Umbilical cord (tissue), 2 donors: ENCODE measurements around the gene OR51E2. TPM values are rescaled to one million over a fixed set of nuclear protein-coding genes. Genes with fewer than 3 reads are reported as not detected.

Source experiments
- DNase-seq: peaks from one replicate; pipeline ENCODE4 v3.0.0-alpha.2; 2015; ENCODE audit warnings: low spot score
- total RNA-seq: library from RNA; depleted of rRNA; stranded (reverse); fragments of >200 nt; gene quantifications from one replicate; pipeline ENCODE4 v1.2.3, GENCODE V29; 2014; ENCODE audit warnings: low replicate concordance; ENCODE audit not compliant: insufficient read depth

The OR51E2 gene
- total RNA-seq, 1 donor from 2014 or later, result 6.0 TPM

GRCh38 chr11:4664183-4664582, 33.5 kb downstream of the OR51E2 start:
- DNase-seq, result no peak

DNA sequence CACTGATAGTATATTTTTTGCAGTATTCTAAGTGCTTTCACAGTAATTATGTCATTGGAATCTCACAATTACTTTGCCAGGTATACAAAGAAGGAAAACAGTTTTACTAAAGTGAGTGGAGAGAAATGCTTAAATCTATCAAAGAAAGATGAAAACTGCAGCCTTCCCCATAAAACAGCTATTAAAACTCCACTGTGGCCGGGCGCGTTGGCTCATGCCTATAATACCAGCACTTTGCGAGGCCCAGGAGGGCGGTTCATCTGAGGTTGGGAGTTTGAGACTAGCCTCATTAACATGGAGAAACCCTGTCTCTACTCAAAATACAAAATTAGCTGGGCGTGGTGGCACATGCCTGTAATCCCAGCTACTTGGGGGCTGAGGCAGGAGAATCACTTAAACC, 34.8 kb downstream of the OR51E2 start:
- no peak for DNase-seq

- DNase-seq, result peak; percentile 74
These were observed 38.8 kb downstream of the OR51E2 start for GRCh38 chr11:4658629-4659445.

- no peak for DNase-seq
These were observed 42.9 kb downstream of the OR51E2 start for GRCh38 chr11:4654635-4655369.

GRCh38 chr11:4647766-4648165, 49.9 kb downstream of the OR51E2 start:
- DNase-seq, result no peak

GRCh38 chr11:4645974-4646373, 51.7 kb downstream of the OR51E2 start:
- DNase-seq, result no peak

- peak; percentile 89 for DNase-seq
These were observed 53.4 kb downstream of the OR51E2 start for GRCh38 chr11:4644233-4644632.

GRCh38 chr11:4643682-4644081, 54.0 kb downstream of the OR51E2 start, which contains the start of gene OR51E1:
Gene OR51E1, plus strand, starts transcription at chr11:4643982. Its CDS starts 8,545 bp downstream, at chr11:4652527.
- DNase-seq, result peak; percentile 35

GRCh38 chr11:4643076-4643475, 54.6 kb downstream of the OR51E2 start:
- DNase-seq, result peak; percentile 43

- no peak for DNase-seq
These were observed 55.6 kb downstream of the OR51E2 start for GRCh38 chr11:4642043-4642442.

DNA sequence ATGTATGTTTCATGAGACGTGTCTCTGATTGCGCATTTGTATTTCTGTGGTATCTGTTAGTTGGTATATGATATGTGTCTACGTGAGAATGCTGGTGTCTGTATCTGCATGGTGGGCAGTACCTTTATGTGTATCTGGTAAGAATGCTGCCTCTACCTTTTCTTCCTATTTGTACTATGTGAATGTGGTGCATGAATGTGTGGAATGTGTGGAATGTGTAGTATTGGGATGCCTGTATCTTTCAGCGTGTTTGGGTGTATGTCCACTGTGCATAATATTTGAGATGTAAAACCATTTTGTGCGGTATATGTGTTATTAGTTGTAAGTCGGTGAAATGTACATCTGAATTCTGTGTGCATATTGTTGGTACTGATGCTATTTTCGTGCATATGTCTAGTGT, 56.2 kb downstream of the OR51E2 start:
- DNase-seq, result no peak

DNA sequence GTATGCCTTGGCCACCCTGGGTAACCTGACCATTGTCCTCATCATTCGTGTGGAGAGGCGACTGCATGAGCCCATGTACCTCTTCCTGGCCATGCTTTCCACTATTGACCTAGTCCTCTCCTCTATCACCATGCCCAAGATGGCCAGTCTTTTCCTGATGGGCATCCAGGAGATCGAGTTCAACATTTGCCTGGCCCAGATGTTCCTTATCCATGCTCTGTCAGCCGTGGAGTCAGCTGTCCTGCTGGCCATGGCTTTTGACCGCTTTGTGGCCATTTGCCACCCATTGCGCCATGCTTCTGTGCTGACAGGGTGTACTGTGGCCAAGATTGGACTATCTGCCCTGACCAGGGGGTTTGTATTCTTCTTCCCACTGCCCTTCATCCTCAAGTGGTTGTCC, 57.7 kb downstream of the OR51E2 start:
- DNase-seq, result no peak

GRCh38 chr11:4637662-4638047, 60.0 kb downstream of the OR51E2 start:
- DNase-seq, result no peak

- peak; percentile 92 for DNase-seq
These were observed 60.5 kb downstream of the OR51E2 start, which contains the start of gene OR51D1 for GRCh38 chr11:4636962-4637661. Gene OR51D1, plus strand, starts transcription at chr11:4637477. Its CDS starts 2,314 bp downstream, at chr11:4639791.

DNA sequence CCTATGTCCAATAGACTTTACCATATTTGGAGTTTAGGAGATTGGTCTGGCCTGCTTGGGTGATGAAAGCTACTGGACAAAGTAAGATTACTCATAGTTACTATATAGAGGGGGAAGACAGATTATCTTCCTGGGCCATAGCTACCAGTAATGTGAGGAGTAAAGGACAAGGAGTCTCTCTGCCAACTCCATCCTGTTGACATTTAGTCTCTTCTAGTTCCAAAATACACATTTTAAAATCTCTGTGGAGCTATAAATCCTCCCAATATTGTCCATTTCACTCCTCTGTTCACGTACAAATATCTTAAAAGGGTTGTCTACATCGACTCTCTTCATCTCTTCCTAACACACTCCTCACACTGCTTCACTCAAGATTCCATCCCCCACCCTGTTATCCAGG, 61.5 kb downstream of the OR51E2 start:
- no peak for DNase-seq

Other genes starting within 250 kb of the OR51E2 start
- not detected for gene OR52K2, start 248.6 kb downstream of the OR51E2 start, total RNA-seq
- gene OR52K1, start 215.2 kb downstream of the OR51E2 start, total RNA-seq, result 0.96 TPM
- gene OR52M1, start 152.7 kb downstream of the OR51E2 start, total RNA-seq, result 1.9 TPM
- gene OR52I2, start 116.1 kb downstream of the OR51E2 start, total RNA-seq, result 4.8 TPM
- gene OR52I1, start 103.8 kb downstream of the OR51E2 start, total RNA-seq, result 5.5 TPM
- gene TRIM68, start 89.6 kb downstream of the OR51E2 start, total RNA-seq, result 12.5 TPM
- gene OR51D1, start 60.4 kb downstream of the OR51E2 start, total RNA-seq, result 3.1 TPM
- gene OR51E1, start 53.9 kb downstream of the OR51E2 start, total RNA-seq, result 2.4 TPM
- not detected for gene MMP26, start 6.9 kb upstream of the OR51E2 start, total RNA-seq
- not detected for gene OR51F1, start 72.1 kb upstream of the OR51E2 start, total RNA-seq
- gene OR52R1, start 106.5 kb upstream of the OR51E2 start, total RNA-seq, result not detected
- 1.7 TPM for gene OR51F2, start 123.5 kb upstream of the OR51E2 start, total RNA-seq
- 2.9 TPM for gene OR51S1, start 151.4 kb upstream of the OR51E2 start, total RNA-seq
- 2.2 TPM for gene OR51T1, start 184.0 kb upstream of the OR51E2 start, total RNA-seq
- gene OR51A7, start 205.9 kb upstream of the OR51E2 start, total RNA-seq, result 3.4 TPM
- 3.4 TPM for gene OR51G2, start 221.5 kb upstream of the OR51E2 start, total RNA-seq
- not detected for gene OR51G1, start 226.5 kb upstream of the OR51E2 start, total RNA-seq
- gene OR51A4, start 249.8 kb upstream of the OR51E2 start, total RNA-seq, result 9.9 TPM